Kidney capillary endothelial cell (primary cell): ENCODE data around the gene IGFALS.

Experiments used
- DNase-seq: peaks from one replicate; pipeline ENCODE4 v3.0.0-alpha.2; 2018; ENCODE audit warnings: low spot score

IGFALS gene

DNA sequence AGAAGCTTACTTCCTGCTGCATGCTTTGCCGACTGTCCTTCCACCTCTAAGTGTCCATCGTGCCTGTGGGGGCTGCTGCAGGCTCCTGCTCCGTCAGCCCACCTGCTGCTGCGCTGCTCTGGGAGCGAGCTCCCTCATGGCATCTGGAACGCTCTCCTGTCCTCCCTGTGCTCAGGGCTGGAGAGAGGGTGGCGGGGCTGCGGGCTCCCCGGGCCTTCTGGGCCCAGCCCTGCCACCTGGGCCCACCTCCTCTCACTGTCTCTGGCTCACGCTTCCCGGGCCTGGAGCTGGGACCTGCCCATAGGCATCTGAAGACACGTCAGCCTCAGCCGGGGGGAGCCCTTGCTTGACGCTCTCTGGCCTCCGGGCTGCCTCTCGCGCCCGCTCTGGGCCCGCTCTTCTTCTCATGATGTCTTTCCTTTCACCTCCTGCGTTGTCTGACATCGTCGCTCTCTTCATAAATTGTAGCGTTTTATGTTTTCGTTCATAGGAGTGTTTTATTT is 49.1 kb downstream of the IGFALS start:
- DNase-seq, result no peak

DNA sequence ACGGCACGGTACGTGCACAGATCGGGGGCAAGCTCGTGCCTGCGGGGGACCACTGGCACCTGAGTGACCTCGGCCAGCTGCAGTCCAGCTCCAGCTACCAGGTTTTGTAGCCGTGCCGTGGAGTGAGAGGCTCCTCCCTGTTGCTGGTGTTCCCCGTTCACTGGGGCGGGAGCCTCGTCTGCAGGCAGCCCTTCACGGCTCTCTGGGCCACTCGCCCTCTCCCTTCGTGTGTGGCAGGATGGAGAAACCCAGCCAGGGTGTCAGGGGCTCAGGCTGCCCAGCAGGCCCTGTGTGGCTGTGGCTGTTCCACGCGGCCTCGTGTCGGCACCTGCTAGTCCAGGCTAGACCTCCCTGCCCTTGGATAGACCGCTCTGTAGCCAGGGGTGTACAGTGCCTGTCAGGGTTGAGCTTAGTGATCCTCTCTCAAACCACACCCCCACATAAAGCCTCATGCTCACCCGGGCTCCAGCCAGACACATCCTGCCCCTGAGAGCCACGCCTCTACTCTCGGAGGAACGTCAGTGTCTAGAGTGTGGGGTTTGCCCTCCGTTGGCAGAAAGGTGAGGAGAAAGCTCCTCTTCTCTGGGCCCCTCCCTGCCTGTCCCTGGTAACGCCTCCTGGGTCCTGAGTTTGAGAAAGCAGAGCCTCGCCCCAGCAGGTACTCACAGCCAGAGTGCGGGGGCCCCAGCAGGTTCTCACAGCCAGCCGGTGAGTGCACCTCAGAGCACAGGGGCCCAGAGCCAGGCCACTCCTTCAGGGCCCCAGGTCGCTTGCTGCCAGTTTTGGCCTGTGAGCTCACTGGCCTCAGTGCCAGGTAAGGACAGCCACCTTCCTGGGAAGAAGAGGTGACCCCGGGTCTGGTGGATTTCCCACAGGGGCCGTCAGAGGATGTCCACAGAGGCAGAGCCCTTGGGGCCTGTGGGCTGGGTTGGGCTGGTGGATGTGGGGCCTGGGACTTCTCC is 49.8 kb downstream of the IGFALS start:
- no peak for DNase-seq

- no peak for DNase-seq
These were observed 51.8 kb downstream of the IGFALS start for GRCh38 chr16:1741553-1742165.

DNA sequence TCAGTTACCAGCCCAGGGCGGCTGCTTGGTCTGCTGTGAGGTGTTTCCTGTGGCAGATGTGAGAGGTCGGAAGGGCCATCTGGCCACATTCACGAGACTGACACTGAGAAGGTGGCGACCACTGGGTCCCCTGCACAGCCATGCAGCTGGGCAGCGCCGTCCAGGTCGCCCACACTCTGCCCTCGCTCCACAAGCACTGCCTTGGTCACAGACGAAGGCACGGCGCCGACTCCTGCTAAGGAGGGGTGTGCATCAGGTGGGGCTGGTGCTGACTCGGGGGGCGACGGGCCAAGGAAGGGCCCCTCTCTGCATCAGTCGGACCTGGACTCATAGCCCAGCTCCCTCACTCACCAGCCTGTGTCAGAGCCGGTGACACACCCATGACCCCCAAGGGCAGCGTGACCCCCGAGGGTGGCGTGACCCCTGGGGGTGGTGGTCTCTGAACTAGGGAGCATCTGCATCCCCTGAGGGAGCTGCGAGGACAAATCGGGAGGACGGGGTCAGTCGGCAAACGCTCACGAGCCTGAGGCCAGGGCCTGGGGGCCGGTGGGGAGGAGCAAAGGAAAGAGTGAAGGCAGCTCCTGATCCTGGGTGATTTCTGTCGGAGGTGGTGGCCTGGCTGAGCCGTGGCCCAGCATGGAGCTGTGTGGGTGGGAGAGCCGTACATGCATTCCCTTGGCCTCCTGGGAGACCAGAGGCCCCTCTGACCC is 52.6 kb downstream of the IGFALS start:
- no peak for DNase-seq
